IMR-90 (cell line): Measurements from ENCODE around the gene VDR. TPM values are rescaled to one million over a fixed set of nuclear protein-coding genes. Genes with fewer than 3 reads are reported as not detected.

ENCODE experiments used
- ATAC-seq: fragments of 200-7000 bp; cut with Tn5 transposase; 2 replicates; pipeline ENCODE4 v1.9.1; 2020; ENCODE audit warnings: low read depth, mild to moderate bottlenecking, moderate library complexity
- BruUV-seq: library from RNA; stranded (reverse); fragments of 400-500 nt; replicated peaks from 2 replicates; lab custom pipeline; 2021; lab: Mats Ljungman, UMichigan
- CTCF ChIA-PET: fragments of 300-600 bp; formaldehyde crosslinking; extraction: SDS; loops from one replicate; lab custom pipeline; 2021; ENCODE audit warnings: antibody characterized with exemption; lab: Yijun Ruan, JAX
- POLR2A ChIA-PET: fragments of 300-600 bp; sonication (Branson Sonifier 250); formaldehyde crosslinking; loops from one replicate; lab custom pipeline; 2022; ENCODE audit warnings: antibody characterized with exemption; ENCODE audit not compliant: unreplicated experiment; lab: Charles Lee
- DNase-seq: peaks from one replicate; pipeline ENCODE4 v3.0.0; 2013
- H2AFZ ChIP-seq: replicated peaks from 2 replicates; pipeline ENCODE3; 2013; ENCODE audit warnings: low read length, mild to moderate bottlenecking; ENCODE audit not compliant: poor library complexity
- H2AK5ac ChIP-seq: 2 replicates; pipeline ENCODE4 v1.6.1; 2013; ENCODE audit warnings: low read depth, low read length, inconsistent platforms
- H2AK9ac ChIP-seq: replicated peaks from 2 replicates; pipeline ENCODE3; 2013; ENCODE audit warnings: mild to moderate bottlenecking, low read depth, low read length, moderate library complexity; ENCODE audit not compliant: poor library complexity
- H2BK120ac ChIP-seq: 2 replicates; pipeline ENCODE4 v1.6.1; 2013; ENCODE audit warnings: low read depth, low read length, inconsistent platforms
- H2BK15ac ChIP-seq: 3 replicates; pipeline ENCODE4 v1.6.1; 2013; ENCODE audit warnings: low read depth, low read length, inconsistent platforms
- H2BK20ac ChIP-seq: 2 replicates; pipeline ENCODE4 v1.6.1; 2013; ENCODE audit warnings: low read depth, mild to moderate bottlenecking, inconsistent platforms, low read length, moderate library complexity
- H2BK5ac ChIP-seq: 2 replicates; pipeline ENCODE4 v1.6.1; 2013; ENCODE audit warnings: mild to moderate bottlenecking, low read depth, low read length, inconsistent platforms; ENCODE audit not compliant: poor library complexity, severe bottlenecking
- H3K14ac ChIP-seq: replicated peaks from 2 replicates; pipeline ENCODE4 v1.6.1; 2013; ENCODE audit warnings: low read depth, low read length, inconsistent platforms
- H3K18ac ChIP-seq: 2 replicates; pipeline ENCODE4 v1.6.1; 2013; ENCODE audit warnings: low read depth, low read length, control low read depth
- H3K23ac ChIP-seq: 2 replicates; pipeline ENCODE4 v1.6.1; 2013; ENCODE audit warnings: low read depth, low read length, inconsistent platforms
- H3K27ac ChIP-seq: 2 replicates; pipeline ENCODE4 v1.5.1; 2013; ENCODE audit warnings: mild to moderate bottlenecking, control low read depth, low read length; ENCODE audit not compliant: insufficient read depth
- H3K27me3 ChIP-seq: 2 replicates; pipeline ENCODE4 v1.6.1; 2013; ENCODE audit warnings: low read length; ENCODE audit not compliant: control insufficient read depth, insufficient read depth
- H3K36me3 ChIP-seq: 2 replicates; pipeline ENCODE4 v1.6.1; 2013; ENCODE audit warnings: low read length, mixed read lengths; ENCODE audit not compliant: control insufficient read depth, insufficient read depth
- H3K4ac ChIP-seq: 2 replicates; pipeline ENCODE4 v1.6.1; 2013; ENCODE audit warnings: low read depth, low read length, inconsistent platforms
- H3K4me1 ChIP-seq: 2 replicates; pipeline ENCODE4 v1.6.1; 2013; ENCODE audit warnings: low read length, mixed read lengths; ENCODE audit not compliant: control insufficient read depth, insufficient read depth
- H3K4me2 ChIP-seq: 2 replicates; pipeline ENCODE4 v1.6.1; 2013; ENCODE audit warnings: low read depth, mild to moderate bottlenecking, control low read depth, low read length, moderate library complexity
- H3K4me3 ChIP-seq: 2 replicates; pipeline ENCODE4 v1.5.1; 2013; ENCODE audit warnings: low read depth, mild to moderate bottlenecking, control low read depth, low read length, moderate library complexity; ENCODE audit not compliant: insufficient read depth
- H3K56ac ChIP-seq: 2 replicates; pipeline ENCODE4 v1.6.1; 2013; ENCODE audit warnings: low read length, inconsistent platforms; ENCODE audit not compliant: insufficient read depth; ENCODE audit errors: extremely low read depth
- H3K79me1 ChIP-seq, 2 experiments: 2 replicates each; pipeline ENCODE4 v1.6.1; 2013; ENCODE audit warnings: low read length in 2 of 2, inconsistent platforms in 1 of 2, low read depth in 1 of 2
- H3K9ac ChIP-seq: 2 replicates; pipeline ENCODE4 v1.6.1; 2013; ENCODE audit warnings: low read depth, low read length, control low read depth
- H3K9me1 ChIP-seq: 2 replicates; pipeline ENCODE4 v1.6.1; 2013; ENCODE audit warnings: low read length, inconsistent platforms; ENCODE audit not compliant: insufficient read depth
- H3K9me3 ChIP-seq: 2 replicates; pipeline ENCODE4 v1.6.1; 2013; ENCODE audit warnings: low read length; ENCODE audit not compliant: control insufficient read depth, insufficient read depth
- H4K20me1 ChIP-seq: 2 replicates; pipeline ENCODE4 v1.6.1; 2013; ENCODE audit warnings: low read length, inconsistent platforms; ENCODE audit not compliant: insufficient read depth
- H4K5ac ChIP-seq: 2 replicates; pipeline ENCODE4 v1.6.1; 2013; ENCODE audit warnings: mild to moderate bottlenecking, low read depth, low read length, control low read depth
- H4K8ac ChIP-seq, 2 experiments: 2 replicates each; pipeline ENCODE4 v1.6.1; 2013; ENCODE audit warnings: low read depth in 2 of 2, low read length in 2 of 2, control low read depth in 1 of 2, inconsistent platforms in 1 of 2
- H4K91ac ChIP-seq: 2 replicates; pipeline ENCODE4 v1.6.1; 2013; ENCODE audit warnings: low read depth, low read length, inconsistent platforms; ENCODE audit not compliant: insufficient read depth
- BHLHE40 ChIP-seq: fragments of 150-350 bp; IDR thresholded peaks from 2 replicates; pipeline ENCODE4 v1.6.1; 2016; ENCODE audit warnings: mild to moderate bottlenecking, low read depth, low read length
- CEBPB ChIP-seq: IDR thresholded peaks from 2 replicates; pipeline ENCODE4 v1.6.1; 2012; ENCODE audit warnings: low read depth, low read length, improper control_type of control experiment
- CHD1 ChIP-seq: IDR thresholded peaks from 2 replicates; pipeline ENCODE4 v1.6.1; 2012; ENCODE audit warnings: low read depth, low read length, improper control_type of control experiment
- WGBS, 2 experiments: methylation state at CpG; one replicate each; pipeline versions ENCODE4 v1.1.5 to v1.1.7; 2013; ENCODE audit warnings: missing lambda C conversion rate in 2 of 2; ENCODE audit not compliant: insufficient read length in 1 of 2; ENCODE audit errors: extremely low coverage in 2 of 2; 5-methylcytosine and 5-hydroxymethylcytosine counted together
- dilution Hi-C: fragments of 300-500 bp; cut with HindIII; formaldehyde crosslinking; loops from one replicate; pipeline ENCODE4 v1.14.3; 2018; ENCODE audit warnings: low sequenced_read_pairs; ENCODE audit not compliant: unreplicated experiment
- in situ Hi-C: fragments of 300-500 bp; cut with MboI; formaldehyde crosslinking; loops from 3 replicates; pipeline ENCODE4 v1.14.3; 2019; ENCODE audit warnings: low sequenced_read_pairs, inconsistent platforms, mixed read lengths
- intact Hi-C: fragments of 100-400 bp; cut with micrococcal nuclease; formaldehyde crosslinking; loops from 2 replicates; pipeline ENCODE4 v1.10.0; 2022
- polyA plus RNA-seq, 3 experiments: library from polyadenylated mRNA; depleted of rRNA; stranded (reverse); fragments of >200 nt; gene quantifications; 2 replicates each; pipeline ENCODE4 v1.2.3, GENCODE V29; 2012; ENCODE audit warnings: low replicate concordance in 1 of 3
- total RNA-seq: library from RNA; depleted of rRNA; stranded (reverse); fragments of >200 nt; gene quantifications from 2 replicates; pipeline ENCODE4 v1.2.3, GENCODE V29; 2012
- TF ChIP-seq, protein P1 (sequence below): fragments of 150-350 bp; IDR thresholded peaks from 2 replicates; pipeline ENCODE4 v1.6.1; 2017; ENCODE audit warnings: mild to moderate bottlenecking, antibody characterized with exemption, low read length, low read depth
- TF ChIP-seq, protein P2 (sequence below): fragments of 150-350 bp; IDR thresholded peaks from 2 replicates; pipeline ENCODE4 v1.6.1; 2016; ENCODE audit warnings: low read depth, mild to moderate bottlenecking, low read length, moderate library complexity, borderline replicate concordance

Gene VDR
- total and polyA plus RNA-seq, 2 of the 4 experiments (the other 2 are of a cell fraction) = 5.4 to 8.5 TPM

DNA sequence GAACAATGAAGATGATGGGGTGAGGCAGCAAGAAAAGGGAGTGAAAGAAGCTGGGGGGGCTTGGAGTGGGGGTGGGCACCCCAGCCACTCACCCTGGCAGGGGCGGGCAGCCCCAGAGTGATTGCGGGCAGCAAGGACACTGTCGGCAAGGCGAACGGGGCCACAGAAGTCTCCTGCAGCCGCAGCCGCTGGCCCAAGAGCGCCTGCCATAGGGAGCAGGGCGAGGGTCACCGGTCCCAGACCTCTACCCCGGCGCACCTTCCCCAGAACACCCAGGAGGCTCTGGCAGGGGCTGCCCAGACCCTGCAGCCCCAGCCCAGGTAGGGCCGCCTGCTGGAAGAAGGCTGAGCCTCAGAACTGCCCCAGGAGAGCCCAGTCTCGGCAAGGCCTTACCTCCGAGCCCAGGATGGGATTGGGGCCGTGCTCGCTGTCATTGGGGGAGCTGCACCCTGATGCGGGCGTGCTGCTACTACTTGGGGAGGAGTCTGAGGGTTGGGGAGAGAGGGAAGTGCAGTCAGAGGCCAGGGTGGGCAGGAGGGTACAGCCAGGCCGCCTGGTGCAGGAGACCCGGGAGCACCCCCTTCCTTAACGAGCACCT lies 108.9 kb downstream of the VDR start:
- dilution Hi-C loops = no loop called here
- BruUV-seq = no TSS peak

More for the DNA sequence above, 108.9 kb downstream of the VDR start:
- intact Hi-C loops (no loop called here), in situ Hi-C loops (no loop called here)
- Histone ChIP-seq H3K14ac (no peak overlapping the region), H3K36me3 (peaks cover 68% of the 10 kb centered on the region), H3K4ac (no peak overlapping the region), H2AK5ac (no peak overlapping the region), H3K9ac (no peak overlapping the region), H2BK5ac (no peak overlapping the region), H3K27me3 (no peaks in the 10 kb centered on the region), H4K8ac (no peak overlapping the region), H3K9me1 (peaks cover 3% of the 10 kb centered on the region; the same call in 1 of the 2 replicates), H2BK20ac (no peak overlapping the region), H3K27ac (no peak overlapping the region), H2AFZ (no peak overlapping the region), H2BK15ac (no peak overlapping the region), H3K79me1 (peaks cover 15 to 43% of the 10 kb centered on the region in 2 experiments), H4K91ac (no peak overlapping the region), H2BK120ac (no peak overlapping the region), H3K4me2 (no peak overlapping the region), H4K20me1 (peaks cover 39% of the 10 kb centered on the region), H3K56ac (no peak overlapping the region), H3K9me3 (no peaks in the 10 kb centered on the region), H3K23ac (no peak overlapping the region), H4K5ac (no peak overlapping the region), H3K18ac (no peak overlapping the region), H3K4me3 (no peak overlapping the region), H3K4me1 (peaks cover 5% of the 10 kb centered on the region; the same call in 1 of the 2 replicates), H2AK9ac (no peak overlapping the region)
- ATAC-seq (no peak), DNase-seq (no peak)
- POLR2A ChIA-PET = no interaction called here
- CTCF ChIA-PET = no interaction called here
- 87% methylated on average over 6 of the region's 22 CpGs; no CpG with 5 or more reads in 1 of the 2 experiments for WGBS, 2 experiments
- TF ChIP-seq CEBPB (no peak), CHD1 (no peak), BHLHE40 (no peak)
- TF ChIP-seq, protein P1, sequence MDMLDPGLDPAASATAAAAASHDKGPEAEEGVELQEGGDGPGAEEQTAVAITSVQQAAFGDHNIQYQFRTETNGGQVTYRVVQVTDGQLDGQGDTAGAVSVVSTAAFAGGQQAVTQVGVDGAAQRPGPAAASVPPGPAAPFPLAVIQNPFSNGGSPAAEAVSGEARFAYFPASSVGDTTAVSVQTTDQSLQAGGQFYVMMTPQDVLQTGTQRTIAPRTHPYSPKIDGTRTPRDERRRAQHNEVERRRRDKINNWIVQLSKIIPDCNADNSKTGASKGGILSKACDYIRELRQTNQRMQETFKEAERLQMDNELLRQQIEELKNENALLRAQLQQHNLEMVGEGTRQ = no peak
- TF ChIP-seq, protein P2, sequence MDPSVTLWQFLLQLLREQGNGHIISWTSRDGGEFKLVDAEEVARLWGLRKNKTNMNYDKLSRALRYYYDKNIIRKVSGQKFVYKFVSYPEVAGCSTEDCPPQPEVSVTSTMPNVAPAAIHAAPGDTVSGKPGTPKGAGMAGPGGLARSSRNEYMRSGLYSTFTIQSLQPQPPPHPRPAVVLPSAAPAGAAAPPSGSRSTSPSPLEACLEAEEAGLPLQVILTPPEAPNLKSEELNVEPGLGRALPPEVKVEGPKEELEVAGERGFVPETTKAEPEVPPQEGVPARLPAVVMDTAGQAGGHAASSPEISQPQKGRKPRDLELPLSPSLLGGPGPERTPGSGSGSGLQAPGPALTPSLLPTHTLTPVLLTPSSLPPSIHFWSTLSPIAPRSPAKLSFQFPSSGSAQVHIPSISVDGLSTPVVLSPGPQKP = no peak
